GM19438 (cell line): ENCODE measurements around the gene CLDN15.
"Not testable (repeated sequence)": the region's sequence is repeated elsewhere in the genome, so short reads cannot be mapped to it uniquely, and the experiment has no call there.

ENCODE experiments used
- ATAC-seq: cut with Tn5 transposase; IDR thresholded peaks from one replicate; pipeline ENCODE4 v1.9.1; 2021; ENCODE audit warnings: low read depth; ENCODE audit not compliant: unreplicated experiment

The CLDN15 gene

DNA sequence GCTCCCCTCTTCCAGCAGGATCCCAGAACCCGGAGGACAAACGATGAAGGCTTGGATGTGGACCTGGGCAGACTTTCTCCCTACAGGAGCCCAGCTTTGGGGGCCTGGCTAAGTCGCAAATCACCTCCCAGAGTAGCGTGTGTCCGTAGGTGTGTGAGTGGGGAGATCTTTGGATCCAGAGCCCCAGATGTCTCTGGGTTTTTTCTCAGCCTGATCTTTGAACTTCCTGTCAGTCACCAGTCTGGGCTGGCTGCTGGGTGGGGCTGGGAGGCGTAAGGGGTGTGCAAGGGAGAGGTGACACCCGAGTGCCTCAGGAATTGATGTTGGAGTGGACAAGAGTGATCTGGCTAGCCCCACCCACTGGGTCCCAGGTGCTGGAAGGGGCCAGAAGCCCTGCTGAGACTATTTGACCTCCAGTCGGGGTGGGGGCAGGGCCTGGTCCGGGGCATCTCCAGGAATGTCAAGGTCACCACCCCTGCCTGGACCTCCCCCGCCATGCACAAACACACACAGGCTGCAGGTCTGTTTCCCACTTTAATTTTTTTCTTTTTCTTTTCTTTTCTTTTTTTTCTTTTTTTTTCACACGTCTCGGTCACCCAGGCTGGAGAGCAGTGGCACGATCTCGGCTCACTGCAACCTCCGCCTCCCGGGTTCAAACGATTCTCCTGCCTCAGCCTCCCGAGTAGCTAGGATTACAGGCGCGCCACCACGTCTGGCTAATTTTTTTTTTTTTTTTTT lies 36.6 kb downstream of the CLDN15 start, which contains the start of gene MOGAT3:
TSS of gene MOGAT3 (minus strand) at position 175 of the 738 bp plus-strand sequence. CDS start 182 bp downstream, outside the sequence.
- ATAC-seq: no peak

- no peak for ATAC-seq
These were observed 37.1 kb downstream of the CLDN15 start for GRCh38 chr7:101200504-101200861.

DNA sequence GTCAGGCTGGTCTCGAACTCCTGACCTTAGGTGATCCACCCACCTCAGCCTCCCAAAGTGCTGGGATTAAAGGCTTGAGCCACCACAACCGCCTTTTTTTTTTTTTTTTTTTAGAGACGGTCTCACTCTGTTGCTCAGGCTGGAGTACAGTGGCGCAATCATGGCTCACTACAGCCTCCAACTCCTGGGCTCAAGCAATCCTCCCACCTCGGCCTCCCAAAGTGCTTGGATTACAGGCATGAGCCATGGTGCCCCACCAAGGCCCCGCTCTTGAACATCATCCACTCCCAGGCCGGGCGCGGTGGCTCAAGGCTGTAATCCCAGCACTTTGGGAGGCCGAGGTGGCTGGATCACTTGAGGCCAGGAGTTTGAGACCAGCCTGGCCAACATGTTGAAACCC lies 38.1 kb downstream of the CLDN15 start:
- not testable (repeated sequence) for ATAC-seq

DNA sequence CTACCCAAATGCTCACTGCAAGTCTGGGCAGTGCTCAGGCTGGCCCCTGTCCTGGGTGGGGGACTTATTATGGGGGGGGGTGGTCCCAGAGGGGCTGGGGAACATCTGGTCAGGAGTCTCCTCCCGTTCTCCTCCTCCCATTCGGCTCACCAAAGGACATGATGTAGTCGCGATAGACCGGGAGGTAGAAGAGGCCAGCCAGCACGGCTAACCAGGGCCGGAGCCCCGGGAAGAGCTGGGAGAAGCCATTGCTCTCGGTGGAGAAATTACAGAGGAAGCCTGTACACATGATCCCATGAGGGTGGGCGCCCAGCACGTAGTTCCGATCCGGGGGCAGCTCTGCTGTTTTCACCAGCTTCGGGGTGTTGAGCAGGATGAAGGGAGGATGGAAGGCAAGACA lies 39.1 kb downstream of the CLDN15 start:
- no peak for ATAC-seq

- ATAC-seq: no peak
These were observed 39.6 kb downstream of the CLDN15 start for GRCh38 chr7:101197991-101198390.

- ATAC-seq: no peak
These were observed 41.7 kb downstream of the CLDN15 start for GRCh38 chr7:101195884-101196283.

DNA sequence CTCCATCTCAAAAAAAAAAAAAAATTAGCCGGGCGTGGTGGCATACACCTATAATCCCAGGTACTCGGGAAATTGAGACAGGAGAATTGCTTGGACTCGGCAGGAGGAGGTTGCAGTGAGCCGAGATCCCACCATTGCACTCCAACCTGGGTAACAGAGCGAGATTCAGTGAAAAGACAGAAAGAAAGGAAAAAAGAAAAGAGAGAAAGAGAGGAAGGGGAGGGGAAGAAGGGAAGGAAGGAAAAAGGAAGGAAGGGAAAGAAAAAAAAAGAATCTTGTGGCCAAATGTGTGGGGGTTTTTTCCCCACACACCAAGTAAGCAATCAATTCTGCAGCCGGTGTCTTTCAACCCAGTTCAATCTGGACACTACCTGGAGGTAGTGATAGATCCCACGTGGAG lies 48.5 kb downstream of the CLDN15 start:
- ATAC-seq: no peak

- no peak for ATAC-seq
These were observed 50.7 kb downstream of the CLDN15 start for GRCh38 chr7:101186844-101187428.

DNA sequence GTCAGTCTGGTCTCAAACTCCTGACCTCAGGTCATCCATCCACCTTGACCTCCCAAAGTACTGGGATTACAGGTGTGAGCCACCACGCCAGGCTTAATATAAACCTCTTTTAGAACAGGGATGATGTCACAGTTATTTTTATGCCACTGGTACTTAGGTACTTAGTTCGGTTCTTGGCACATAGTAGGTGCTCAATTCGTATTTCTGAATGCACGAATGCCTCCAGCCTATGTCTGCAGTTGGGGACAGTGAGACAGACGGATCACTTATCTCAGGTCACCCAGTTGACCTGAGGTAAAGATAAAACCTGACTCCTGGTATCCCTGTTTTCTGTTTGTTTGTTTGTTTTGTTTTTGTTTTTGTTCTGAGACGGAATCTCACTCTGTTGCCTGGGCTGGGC lies 51.4 kb downstream of the CLDN15 start:
- ATAC-seq: no peak

DNA sequence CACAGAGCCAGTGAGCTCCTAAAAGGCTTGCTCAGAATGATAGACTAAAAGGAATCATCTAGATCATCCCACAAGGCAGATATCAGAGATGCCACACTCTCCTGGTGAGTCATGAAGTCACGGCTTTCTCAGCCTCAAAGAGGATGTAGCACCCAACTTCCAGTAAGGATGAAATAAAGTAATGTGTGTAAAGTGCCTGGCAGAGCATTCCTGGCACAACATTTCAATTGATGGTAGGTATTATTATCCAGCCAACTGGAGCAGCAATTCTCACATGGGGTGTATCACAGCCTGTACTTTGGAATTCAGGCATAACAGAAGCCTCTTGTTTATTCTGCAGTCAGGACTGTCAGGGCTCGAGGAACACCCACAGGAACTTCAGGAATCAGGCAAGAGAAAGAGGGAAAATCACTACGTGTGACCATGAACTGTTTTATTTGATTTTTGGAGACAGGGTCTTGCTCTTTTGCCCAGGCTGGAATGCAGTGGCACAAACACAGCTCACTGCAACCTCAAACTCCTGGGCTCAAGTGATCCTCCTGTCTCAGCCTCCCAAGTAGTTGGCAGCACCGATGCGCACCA lies 52.3 kb downstream of the CLDN15 start:
- ATAC-seq: no peak
